Frontal cortex (tissue), 4 donors: ENCODE measurements around the gene ZNF451. TPM values are rescaled to one million over a fixed set of nuclear protein-coding genes. Genes with fewer than 3 reads are reported as not detected.
"Not testable (repeated sequence)": the region's sequence is repeated elsewhere in the genome, so short reads cannot be mapped to it uniquely, and the experiment has no call there.

ENCODE experiments used
- DNase-seq, 2 donors: peaks; one replicate each; pipeline ENCODE4 v3.0.0; 2012; ENCODE audit warnings: low spot score in 2 of 2
- FAIRE-seq: peaks from 2 replicates; lab custom pipeline; 2012; peaks lifted over from hg19 to GRCh38; lab: Jason Lieb, UNC
- total RNA-seq: library from RNA; depleted of rRNA; stranded (reverse); fragments of >200 nt; gene quantifications from one replicate; pipeline ENCODE4 v1.2.3, GENCODE V29; 2014
- donor health status: control.
- donor health status: control.
- donor health status: control.

Gene ZNF451
- 156 TPM for total RNA-seq

GRCh38 chr6:57089687-57090457 lies at the start of gene ZNF451:
ZNF451 (plus strand) TSS chr6:57090188; CDS start chr6:57090254, 66 bp downstream.
- FAIRE-seq, result peak; percentile 47

GRCh38 chr6:57044061-57044460 lies 45.9 kb upstream of the ZNF451 start:
- not testable (repeated sequence) for FAIRE-seq, DNase-seq

More at GRCh38 chr6:57089687-57090457, at the start of gene ZNF451:
- peak; percentile 90 to 91 for DNase-seq

- no peak for DNase-seq
- FAIRE-seq, result no peak
Measured at GRCh38 chr6:57044568-57044967, 45.4 kb upstream of the ZNF451 start.

GRCh38 chr6:57046332-57047256 lies 43.4 kb upstream of the ZNF451 start, which contains the start of gene KIAA1586:
KIAA1586 (plus strand) TSS chr6:57046693; CDS start chr6:57046756, 63 bp downstream.
- not testable (repeated sequence) for FAIRE-seq

GRCh38 chr6:57047257-57047585 lies 42.8 kb upstream of the ZNF451 start:
- DNase-seq, FAIRE-seq: not testable (repeated sequence)

More at GRCh38 chr6:57046332-57047256, 43.4 kb upstream of the ZNF451 start, which contains the start of gene KIAA1586:
- DNase-seq, result peak; percentile 84 to 86

GRCh38 chr6:57047859-57048258 lies 42.1 kb upstream of the ZNF451 start:
- DNase-seq, FAIRE-seq: not testable (repeated sequence)

- no peak for FAIRE-seq
- no peak for DNase-seq
Measured at GRCh38 chr6:57048577-57048976, 41.4 kb upstream of the ZNF451 start.

GRCh38 chr6:57063847-57064246 lies 26.1 kb upstream of the ZNF451 start:
- no peak for FAIRE-seq

GRCh38 chr6:57064809-57065208 lies 25.2 kb upstream of the ZNF451 start:
- no peak for DNase-seq
- FAIRE-seq, result no peak

More at GRCh38 chr6:57063847-57064246, 26.1 kb upstream of the ZNF451 start:
- DNase-seq, result no peak

- no peak for DNase-seq
- FAIRE-seq, result no peak
Measured at GRCh38 chr6:57068061-57068460, 21.9 kb upstream of the ZNF451 start.

- FAIRE-seq, result no peak
- no peak for DNase-seq
Measured at GRCh38 chr6:57069228-57069627, 20.8 kb upstream of the ZNF451 start.

- no peak for FAIRE-seq
- no peak for DNase-seq
Measured at GRCh38 chr6:57069920-57070331, 20.1 kb upstream of the ZNF451 start.

- DNase-seq (no peak), FAIRE-seq (no peak)
Measured at GRCh38 chr6:57072108-57072507, 17.9 kb upstream of the ZNF451 start.

- DNase-seq (no peak), FAIRE-seq (no peak)
Measured at GRCh38 chr6:57074383-57074782, 15.6 kb upstream of the ZNF451 start.

GRCh38 chr6:57075092-57075491 lies 14.9 kb upstream of the ZNF451 start:
- FAIRE-seq (no peak), DNase-seq (no peak)

- no peak for DNase-seq
- no peak for FAIRE-seq
Measured at GRCh38 chr6:57078531-57079207, 11.3 kb upstream of the ZNF451 start.

GRCh38 chr6:57085471-57085870 lies 4.5 kb upstream of the ZNF451 start:
- no peak for FAIRE-seq

GRCh38 chr6:57086843-57087242 lies 3.1 kb upstream of the ZNF451 start:
- no peak for DNase-seq
- FAIRE-seq, result no peak

More at GRCh38 chr6:57085471-57085870, 4.5 kb upstream of the ZNF451 start:
- DNase-seq, result no peak

GRCh38 chr6:57087916-57088315 lies 2.1 kb upstream of the ZNF451 start:
- FAIRE-seq, result no peak
- no peak for DNase-seq

- FAIRE-seq (no peak), DNase-seq (peak; percentile 10 to 14)
Measured at GRCh38 chr6:57089265-57089664, 723 bp upstream of the ZNF451 start.
